ENCODE results near the gene AGBL2. TPM values are rescaled to one million over a fixed set of nuclear protein-coding genes. Genes with fewer than 3 reads are reported as not detected.
"Not testable (repeated sequence)": the region's sequence is repeated elsewhere in the genome, so short reads cannot be mapped to it uniquely, and the experiment has no call there.

The AGBL2 gene
- total RNA-seq (2014; rRNA removed; shearing (Covaris generic)), result 0.45 TPM in 1 of 2 replicates, not detected in the other

- Histone ChIP-seq H3K27ac (peak within 1 kb of the TSS; percentile 57), H3K4me3 (peak within 1 kb of the TSS; percentile 62), H3K4me1 (replicated peaks) (peaks cover 14% of the 10 kb centered on the region), H3K9me3 (replicated peaks) (no peaks in the 10 kb centered on the region), H3K27me3 (replicated peaks) (no peaks in the 10 kb centered on the region), H3K36me3 (peaks cover 52% of the 10 kb centered on the region)
- peak; percentile 74 to 78 for DNase-seq (ENCODE audit: low read depth in 1 of 2, low spot score in 2 of 2)
Measured at GRCh38 chr11:47715082-47715669, at the start of gene AGBL2. TSS of gene AGBL2 (minus strand) at chr11:47715369. CDS start at chr11:47714650, 719 bp downstream.

- H3K27me3 ChIP-seq (replicated peaks); H3K4me1 ChIP-seq (replicated peaks); H3K9me3 ChIP-seq (replicated peaks); DNase-seq (ENCODE audit: low read depth in 1 of 2, low spot score in 2 of 2); H3K4me3 ChIP-seq; H3K27ac ChIP-seq: not testable (repeated sequence)
- peaks cover 92% of the 10 kb centered on the region for H3K36me3 ChIP-seq
Measured at GRCh38 chr11:47759291-47759690, 44.1 kb upstream of the AGBL2 start.

GRCh38 chr11:47756208-47756607 is 41.0 kb upstream of the AGBL2 start:
- H3K27ac ChIP-seq, result no peak overlapping the region
- H3K4me1 ChIP-seq (replicated peaks), result no peaks in the 10 kb centered on the region
- H3K27me3 ChIP-seq (replicated peaks), result no peaks in the 10 kb centered on the region
- H3K36me3 ChIP-seq, result peaks cover 90% of the 10 kb centered on the region
- H3K4me3 ChIP-seq, result no peak overlapping the region
- H3K9me3 ChIP-seq (replicated peaks), result no peaks in the 10 kb centered on the region
- DNase-seq (ENCODE audit: low read depth in 1 of 2, low spot score in 2 of 2), result no peak

GRCh38 chr11:47750725-47751124 is 35.6 kb upstream of the AGBL2 start:
- peaks cover 87% of the 10 kb centered on the region for H3K36me3 ChIP-seq

GRCh38 chr11:47742494-47742893 is 27.3 kb upstream of the AGBL2 start:
- not testable (repeated sequence) for H3K4me3 ChIP-seq; DNase-seq (ENCODE audit: low read depth in 1 of 2, low spot score in 2 of 2); H3K27me3 ChIP-seq (replicated peaks); H3K9me3 ChIP-seq (replicated peaks); H3K4me1 ChIP-seq (replicated peaks); H3K27ac ChIP-seq
- peaks cover 96% of the 10 kb centered on the region for H3K36me3 ChIP-seq

More at GRCh38 chr11:47750725-47751124, 35.6 kb upstream of the AGBL2 start:
- no peak for DNase-seq (ENCODE audit: low read depth in 1 of 2, low spot score in 2 of 2)
- Histone ChIP-seq H3K27ac (no peak overlapping the region), H3K9me3 (replicated peaks) (no peaks in the 10 kb centered on the region), H3K4me3 (no peak overlapping the region), H3K27me3 (replicated peaks) (no peaks in the 10 kb centered on the region), H3K4me1 (replicated peaks) (no peaks in the 10 kb centered on the region)

- peaks cover 96% of the 10 kb centered on the region for H3K36me3 ChIP-seq
- H3K9me3 ChIP-seq (replicated peaks); H3K27ac ChIP-seq; H3K4me3 ChIP-seq; DNase-seq (ENCODE audit: low read depth in 1 of 2, low spot score in 2 of 2); H3K27me3 ChIP-seq (replicated peaks); H3K4me1 ChIP-seq (replicated peaks): not testable (repeated sequence)
Measured at GRCh38 chr11:47737817-47738216, 22.6 kb upstream of the AGBL2 start.

GRCh38 chr11:47732271-47732670 is 17.1 kb upstream of the AGBL2 start:
- no peaks in the 10 kb centered on the region for H3K27me3 ChIP-seq (replicated peaks)
- H3K4me3 ChIP-seq, result no peak overlapping the region
- H3K36me3 ChIP-seq, result peaks cover 100% of the 10 kb centered on the region
- H3K9me3 ChIP-seq (replicated peaks), result no peaks in the 10 kb centered on the region
- H3K27ac ChIP-seq, result no peak overlapping the region
- no peak for DNase-seq (ENCODE audit: low read depth in 1 of 2, low spot score in 2 of 2)
- H3K4me1 ChIP-seq (replicated peaks), result no peaks in the 10 kb centered on the region

GRCh38 chr11:47731475-47731874 is 16.3 kb upstream of the AGBL2 start:
- Histone ChIP-seq H3K27me3 (replicated peaks) (no peaks in the 10 kb centered on the region), H3K27ac (no peak overlapping the region), H3K36me3 (peaks cover 100% of the 10 kb centered on the region), H3K9me3 (replicated peaks) (no peaks in the 10 kb centered on the region), H3K4me1 (replicated peaks) (no peaks in the 10 kb centered on the region), H3K4me3 (no peak overlapping the region)
- DNase-seq (ENCODE audit: low read depth in 1 of 2, low spot score in 2 of 2), result no peak

GRCh38 chr11:47726878-47727514 is 11.8 kb upstream of the AGBL2 start:
- no peak for DNase-seq (ENCODE audit: low read depth in 1 of 2, low spot score in 2 of 2)
- no peaks in the 10 kb centered on the region for H3K4me1 ChIP-seq (replicated peaks)
- H3K36me3 ChIP-seq, result peaks cover 99% of the 10 kb centered on the region
- no peaks in the 10 kb centered on the region for H3K9me3 ChIP-seq (replicated peaks)
- no peak overlapping the region for H3K4me3 ChIP-seq
- H3K27ac ChIP-seq, result no peak overlapping the region
- H3K27me3 ChIP-seq (replicated peaks), result no peaks in the 10 kb centered on the region

GRCh38 chr11:47726118-47726442 is 10.9 kb upstream of the AGBL2 start:
- H3K36me3 ChIP-seq, result peaks cover 95% of the 10 kb centered on the region
- no peak overlapping the region for H3K27ac ChIP-seq
- no peaks in the 10 kb centered on the region for H3K9me3 ChIP-seq (replicated peaks)
- H3K27me3 ChIP-seq (replicated peaks), result no peaks in the 10 kb centered on the region
- no peak for DNase-seq (ENCODE audit: low read depth in 1 of 2, low spot score in 2 of 2)
- no peaks in the 10 kb centered on the region for H3K4me1 ChIP-seq (replicated peaks)
- H3K4me3 ChIP-seq, result no peak overlapping the region

GRCh38 chr11:47725442-47726117 is 10.4 kb upstream of the AGBL2 start:
- Histone ChIP-seq H3K4me1 (replicated peaks) (no peaks in the 10 kb centered on the region), H3K27me3 (replicated peaks) (no peaks in the 10 kb centered on the region), H3K36me3 (peaks cover 93% of the 10 kb centered on the region), H3K27ac (no peak overlapping the region), H3K9me3 (replicated peaks) (no peaks in the 10 kb centered on the region), H3K4me3 (no peak overlapping the region)
- DNase-seq (ENCODE audit: low read depth in 1 of 2, low spot score in 2 of 2), result no peak

GRCh38 chr11:47724041-47724729 is 9.0 kb upstream of the AGBL2 start:
- Histone ChIP-seq H3K27me3 (replicated peaks) (no peaks in the 10 kb centered on the region), H3K9me3 (replicated peaks) (no peaks in the 10 kb centered on the region), H3K36me3 (peaks cover 91% of the 10 kb centered on the region), H3K4me1 (replicated peaks) (no peaks in the 10 kb centered on the region), H3K27ac (no peak overlapping the region), H3K4me3 (no peak overlapping the region)
- DNase-seq (ENCODE audit: low read depth in 1 of 2, low spot score in 2 of 2), result no peak

GRCh38 chr11:47723041-47723440 is 7.9 kb upstream of the AGBL2 start:
- Histone ChIP-seq H3K4me1 (replicated peaks) (no peaks in the 10 kb centered on the region), H3K9me3 (replicated peaks) (no peaks in the 10 kb centered on the region), H3K27ac (no peak overlapping the region), H3K36me3 (peaks cover 91% of the 10 kb centered on the region), H3K4me3 (no peak overlapping the region), H3K27me3 (replicated peaks) (no peaks in the 10 kb centered on the region)
- no peak for DNase-seq (ENCODE audit: low read depth in 1 of 2, low spot score in 2 of 2)

GRCh38 chr11:47720651-47721050 is 5.5 kb upstream of the AGBL2 start:
- DNase-seq (ENCODE audit: low read depth in 1 of 2, low spot score in 2 of 2), result no peak
- no peaks in the 10 kb centered on the region for H3K9me3 ChIP-seq (replicated peaks)
- H3K36me3 ChIP-seq, result peaks cover 90% of the 10 kb centered on the region
- peaks cover under 1% of the 10 kb centered on the region for H3K4me1 ChIP-seq (replicated peaks)
- H3K4me3 ChIP-seq, result no peak overlapping the region
- H3K27ac ChIP-seq, result no peak overlapping the region
- no peaks in the 10 kb centered on the region for H3K27me3 ChIP-seq (replicated peaks)
